Lower leg skin (tissue), 4 donors: Measurements from ENCODE around the gene CLEC3B. TPM values are rescaled to one million over a fixed set of nuclear protein-coding genes. Genes with fewer than 3 reads are reported as not detected.

ENCODE experiments used
- DNase-seq, 2 donors: peaks; one replicate each; pipeline ENCODE4 v3.0.0-alpha.2; 2019; ENCODE audit warnings: low spot score in 2 of 2
- H3K4me3 ChIP-seq: fragments of 200-600 bp; sonication (generic); 2 replicates; pipeline ENCODE4 v1.5.1; 2017; ENCODE audit warnings: mild to moderate bottlenecking, low read depth; ENCODE audit not compliant: poor library complexity, severe bottlenecking
- POLR2A ChIP-seq, 2 donors: fragments of 450-650 bp; IDR thresholded peaks; one replicate each; pipeline ENCODE4 v1.6.1; 2016 to 2017; ENCODE audit warnings: antibody characterized with exemption in 2 of 2, mild to moderate bottlenecking in 1 of 2, moderate library complexity in 1 of 2
- WGBS, 2 donors: methylation state at CpG; one replicate each; pipeline ENCODE4 v1.1.5; 2018; 5-methylcytosine and 5-hydroxymethylcytosine counted together
- intact Hi-C: fragments of 100-400 bp; cut with DNase I; formaldehyde crosslinking; loops from one replicate; pipeline ENCODE4 v1.15.0; 2023; ENCODE audit warnings: low total_unique reads
- total RNA-seq, 4 donors: library from RNA; depleted of rRNA; stranded (reverse); fragments of >200 nt; gene quantifications; one replicate each; pipeline ENCODE4 v1.1.0, GENCODE V29; 2016
- TF ChIP-seq, protein P1 (sequence below), 3 donors: fragments of 450-650 bp; IDR thresholded peaks; one replicate each; pipeline ENCODE4 v1.5.1; 2016; ENCODE audit warnings: antibody characterized with exemption in 3 of 3, mild to moderate bottlenecking in 3 of 3, moderate library complexity in 2 of 3

Gene CLEC3B
- total RNA-seq, 4 donors from 2014 or later = 15.0 to 113 (median 29.8) TPM

DNA sequence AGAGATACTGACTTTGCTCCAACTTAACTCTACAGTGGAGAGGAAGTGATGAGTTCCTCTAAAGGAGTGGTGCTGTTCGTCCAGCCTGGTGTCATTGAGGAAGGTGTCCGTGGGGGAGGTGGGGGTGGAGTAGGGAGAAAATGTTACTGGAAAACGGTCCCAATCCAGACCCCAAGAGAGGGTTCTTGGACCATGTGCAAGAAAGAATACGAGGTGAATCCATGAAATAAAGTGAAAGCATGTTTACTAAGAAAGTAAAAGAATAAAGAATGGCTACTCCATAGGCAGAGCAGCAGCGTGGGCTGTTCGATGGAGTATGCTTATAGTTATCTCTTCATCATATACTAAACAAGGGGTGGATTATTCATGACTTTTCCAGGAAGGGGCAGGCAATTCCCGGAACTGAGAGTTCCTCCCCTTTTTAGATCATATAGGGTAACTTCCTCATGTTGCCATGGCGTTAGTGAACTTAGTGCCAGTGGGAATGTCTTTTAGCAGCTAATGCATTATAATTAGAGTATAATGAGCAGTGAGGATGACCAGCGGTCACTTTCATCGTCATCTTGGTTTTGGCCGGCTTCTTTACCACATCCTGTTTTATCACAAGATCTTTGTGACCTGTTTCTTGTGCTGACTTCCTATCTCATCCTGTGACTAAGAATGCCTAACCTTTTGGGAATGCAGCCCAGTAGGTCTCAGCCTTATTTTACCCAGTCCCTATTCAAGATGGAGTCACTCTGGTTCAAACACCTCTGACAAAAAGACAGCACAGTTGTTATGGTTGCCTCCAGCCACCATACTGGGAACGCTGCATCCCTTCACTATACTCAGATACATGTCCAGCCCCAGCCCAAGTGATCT lies 38.6 kb downstream of the CLEC3B start:
- intact Hi-C loops = no loop called here
- WGBS, 2 donors = 35 to 40% methylated on average over 12 of the region's 12 CpGs
- DNase-seq = no peak
- H3K4me3 ChIP-seq = no peak overlapping the region
- TF ChIP-seq, protein P1, sequence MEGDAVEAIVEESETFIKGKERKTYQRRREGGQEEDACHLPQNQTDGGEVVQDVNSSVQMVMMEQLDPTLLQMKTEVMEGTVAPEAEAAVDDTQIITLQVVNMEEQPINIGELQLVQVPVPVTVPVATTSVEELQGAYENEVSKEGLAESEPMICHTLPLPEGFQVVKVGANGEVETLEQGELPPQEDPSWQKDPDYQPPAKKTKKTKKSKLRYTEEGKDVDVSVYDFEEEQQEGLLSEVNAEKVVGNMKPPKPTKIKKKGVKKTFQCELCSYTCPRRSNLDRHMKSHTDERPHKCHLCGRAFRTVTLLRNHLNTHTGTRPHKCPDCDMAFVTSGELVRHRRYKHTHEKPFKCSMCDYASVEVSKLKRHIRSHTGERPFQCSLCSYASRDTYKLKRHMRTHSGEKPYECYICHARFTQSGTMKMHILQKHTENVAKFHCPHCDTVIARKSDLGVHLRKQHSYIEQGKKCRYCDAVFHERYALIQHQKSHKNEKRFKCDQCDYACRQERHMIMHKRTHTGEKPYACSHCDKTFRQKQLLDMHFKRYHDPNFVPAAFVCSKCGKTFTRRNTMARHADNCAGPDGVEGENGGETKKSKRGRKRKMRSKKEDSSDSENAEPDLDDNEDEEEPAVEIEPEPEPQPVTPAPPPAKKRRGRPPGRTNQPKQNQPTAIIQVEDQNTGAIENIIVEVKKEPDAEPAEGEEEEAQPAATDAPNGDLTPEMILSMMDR (IDR thresholded peaks at IDR 0.05) = no peak
- no peak for TF ChIP-seq POLR2A (IDR thresholded peaks at IDR 0.05)

GRCh38 chr3:45065373-45065720 lies 39.2 kb downstream of the CLEC3B start:
- WGBS, 2 donors = 97 to 100% methylated on average over 1 of the region's 1 CpG
- no peak for TF ChIP-seq POLR2A (IDR thresholded peaks at IDR 0.05)
- TF ChIP-seq, protein P1 (IDR thresholded peaks at IDR 0.05) = no peak
- DNase-seq = no peak
- no peak overlapping the region for H3K4me3 ChIP-seq
- intact Hi-C loops = no loop called here

DNA sequence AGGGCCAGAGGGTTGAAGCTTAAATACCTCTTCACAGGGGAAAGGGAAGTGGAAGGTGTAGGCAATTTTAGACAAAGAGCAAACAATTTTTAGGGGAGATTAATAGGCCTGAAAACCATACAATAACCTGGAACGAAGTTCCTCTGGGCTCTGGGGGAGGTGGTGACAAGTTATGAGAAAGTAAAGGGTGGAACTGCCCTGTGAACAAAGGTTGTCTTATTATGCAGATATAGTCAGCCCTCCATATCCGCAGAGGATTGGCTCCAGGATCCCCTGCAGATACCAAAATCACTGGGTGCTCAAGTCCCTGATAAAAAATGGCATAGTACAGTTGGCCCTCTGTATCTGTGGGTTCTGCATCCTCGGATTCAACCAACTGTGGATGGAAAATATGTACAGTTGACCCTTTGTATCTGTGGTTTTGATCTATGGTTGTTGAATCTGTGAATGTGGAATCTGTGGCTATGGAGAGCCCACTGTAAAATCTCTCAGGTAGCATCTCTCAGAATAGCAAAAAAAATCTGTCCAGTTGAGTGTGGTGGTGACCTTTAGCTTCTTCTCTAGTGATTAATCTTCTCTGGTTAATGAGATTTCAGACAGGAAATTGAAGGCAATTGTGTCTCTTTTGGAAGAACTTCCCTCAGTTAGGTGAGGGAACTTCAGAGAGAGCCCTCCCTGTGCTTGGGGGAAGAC lies 40.2 kb downstream of the CLEC3B start:
- no peak for DNase-seq
- 90 to 97% methylated on average over 3 of the region's 3 CpGs for WGBS, 2 donors
- intact Hi-C loops = no loop called here
- no peak overlapping the region for H3K4me3 ChIP-seq
- TF ChIP-seq, protein P1 (IDR thresholded peaks at IDR 0.05) = no peak
- TF ChIP-seq POLR2A (IDR thresholded peaks at IDR 0.05) = no peak

GRCh38 chr3:45067486-45067885 lies 41.4 kb downstream of the CLEC3B start:
- no peak overlapping the region for H3K4me3 ChIP-seq
- WGBS, 2 donors = 79 to 84% methylated on average over 3 of the region's 4 CpGs
- intact Hi-C loops = no loop called here
- no peak for DNase-seq
- TF ChIP-seq POLR2A (IDR thresholded peaks at IDR 0.05) = no peak
- TF ChIP-seq, protein P1 (IDR thresholded peaks at IDR 0.05) = no peak

DNA sequence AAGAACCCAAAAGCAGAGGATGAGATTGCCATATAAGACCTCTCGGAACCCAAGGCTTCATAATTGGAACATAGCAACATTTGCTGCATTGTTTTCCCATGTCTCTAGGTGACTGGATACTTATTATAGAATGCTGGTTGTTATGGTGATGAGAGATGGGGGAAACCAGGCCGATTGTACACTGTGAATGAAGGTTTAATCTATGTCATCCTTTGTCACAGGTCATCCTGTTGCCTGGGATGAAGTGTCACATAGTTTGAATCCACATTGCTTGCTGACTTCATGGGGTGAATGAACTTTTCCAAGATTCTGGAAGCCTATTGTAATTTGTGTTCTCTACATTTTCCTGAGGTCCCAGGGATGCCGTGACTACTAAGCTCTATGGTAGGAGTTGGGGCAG lies 41.8 kb downstream of the CLEC3B start:
- no peak for DNase-seq
- H3K4me3 ChIP-seq = no peak overlapping the region
- TF ChIP-seq, protein P1 (IDR thresholded peaks at IDR 0.05) = no peak
- TF ChIP-seq POLR2A (IDR thresholded peaks at IDR 0.05) = no peak
- WGBS, 2 donors = 76 to 85% methylated on average over 3 of the region's 3 CpGs
- intact Hi-C loops = no loop called here
